ENCODE data around the gene NBAS. TPM values are rescaled to one million over a fixed set of nuclear protein-coding genes. Genes with fewer than 3 reads are reported as not detected.

Gene NBAS
- total RNA-seq, 1 experiment from 2014 or later: 32.5 TPM

DNA sequence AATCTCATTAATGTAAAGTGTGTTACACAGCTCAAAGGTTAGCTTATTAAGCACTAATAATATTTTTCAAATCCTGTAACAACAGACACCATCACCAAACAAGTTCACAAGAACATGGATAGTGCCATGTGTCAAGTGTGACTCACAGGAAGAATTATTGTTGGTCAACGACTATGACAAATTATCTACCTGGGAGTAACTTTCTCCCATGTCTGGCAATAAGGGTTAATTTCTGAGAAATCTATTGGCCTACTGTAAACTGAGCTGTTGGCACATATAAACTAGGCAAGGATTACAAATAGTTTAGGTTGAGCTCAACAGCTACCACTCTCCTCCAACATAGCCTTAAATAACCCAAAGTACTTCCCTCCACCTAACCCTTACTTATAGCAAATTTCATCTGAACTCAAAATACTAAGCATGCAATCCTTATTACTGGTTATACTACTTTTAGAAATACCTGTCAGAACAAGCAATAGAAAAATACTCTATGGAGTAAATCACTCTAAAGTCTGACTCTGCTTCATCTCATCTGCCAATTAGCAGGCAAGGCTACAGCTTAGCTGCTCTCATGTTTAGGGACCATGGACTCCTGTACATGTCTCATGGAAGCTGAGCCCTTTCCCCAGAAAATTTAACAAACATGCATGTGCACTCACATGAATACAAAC is 223.0 kb downstream of the NBAS start:
- Histone ChIP-seq H3K27ac (ENCODE audit: insufficient read length, low read depth, low read length) (no peak overlapping the region), H4K8ac (replicated peaks; ENCODE audit: insufficient read length, low read depth, low read length) (no peak overlapping the region), H4K91ac (ENCODE audit: insufficient read length, low read depth, low read length) (no peak overlapping the region), H2BK5ac (ENCODE audit: insufficient read length, low read length) (no peak overlapping the region), H4K20me1 (ENCODE audit: control insufficient read depth, insufficient read depth, insufficient read length) (no peaks in the 10 kb centered on the region), H2BK120ac (ENCODE audit: low read depth, low read length, poor library complexity, severe bottlenecking) (no peak overlapping the region), H3K4ac (ENCODE audit: low read depth, low read length) (no peak overlapping the region), H3K27me3 (ENCODE audit: insufficient read depth, low read length) (no peaks in the 10 kb centered on the region), H3K9me3 (ENCODE audit: control insufficient read depth, low read depth, low read length) (no peaks in the 10 kb centered on the region), H2BK20ac (ENCODE audit: low read depth, low read length, poor library complexity, severe bottlenecking) (no peak overlapping the region), H3K79me2 (ENCODE audit: insufficient read depth, low read length) (no peaks in the 10 kb centered on the region), H3T11ph (ENCODE audit: low read length) (no peak overlapping the region), H2BK12ac (ENCODE audit: insufficient read length, low read depth, low read length) (no peak overlapping the region), H2AFZ (ENCODE audit: low read length) (no peak overlapping the region), H3K9ac (ENCODE audit: extremely low read depth, insufficient read length, low read length) (no peak overlapping the region), H4K5ac (ENCODE audit: insufficient read length, low read depth, low read length) (no peak overlapping the region), H3K4me1 (ENCODE audit: insufficient read depth, low read length) (no peaks in the 10 kb centered on the region), H3K23me2 (ENCODE audit: insufficient read length, low read depth, low read length, poor library complexity, severe bottlenecking) (no peaks in the 10 kb centered on the region), H3K18ac (ENCODE audit: insufficient read length, low read depth, low read length) (no peak overlapping the region), H2BK15ac (ENCODE audit: low read depth, low read length) (no peak overlapping the region), H2AK5ac (ENCODE audit: insufficient read length, low read length) (no peak overlapping the region), H3K14ac (ENCODE audit: insufficient read depth, low read length) (no peak overlapping the region), H3K23ac (ENCODE audit: insufficient read length, low read depth, low read length) (no peak overlapping the region), H3K79me1 (ENCODE audit: insufficient read depth, low read depth, low read length, poor library complexity, severe bottlenecking) (no peaks in the 10 kb centered on the region), H3K4me2 (ENCODE audit: insufficient read depth, insufficient read length, low read length) (no peak overlapping the region), H3K56ac (ENCODE audit: insufficient read length, low read depth, low read length) (no peak overlapping the region)
- DNase-seq: no peak
- TF ChIP-seq, protein P1, sequence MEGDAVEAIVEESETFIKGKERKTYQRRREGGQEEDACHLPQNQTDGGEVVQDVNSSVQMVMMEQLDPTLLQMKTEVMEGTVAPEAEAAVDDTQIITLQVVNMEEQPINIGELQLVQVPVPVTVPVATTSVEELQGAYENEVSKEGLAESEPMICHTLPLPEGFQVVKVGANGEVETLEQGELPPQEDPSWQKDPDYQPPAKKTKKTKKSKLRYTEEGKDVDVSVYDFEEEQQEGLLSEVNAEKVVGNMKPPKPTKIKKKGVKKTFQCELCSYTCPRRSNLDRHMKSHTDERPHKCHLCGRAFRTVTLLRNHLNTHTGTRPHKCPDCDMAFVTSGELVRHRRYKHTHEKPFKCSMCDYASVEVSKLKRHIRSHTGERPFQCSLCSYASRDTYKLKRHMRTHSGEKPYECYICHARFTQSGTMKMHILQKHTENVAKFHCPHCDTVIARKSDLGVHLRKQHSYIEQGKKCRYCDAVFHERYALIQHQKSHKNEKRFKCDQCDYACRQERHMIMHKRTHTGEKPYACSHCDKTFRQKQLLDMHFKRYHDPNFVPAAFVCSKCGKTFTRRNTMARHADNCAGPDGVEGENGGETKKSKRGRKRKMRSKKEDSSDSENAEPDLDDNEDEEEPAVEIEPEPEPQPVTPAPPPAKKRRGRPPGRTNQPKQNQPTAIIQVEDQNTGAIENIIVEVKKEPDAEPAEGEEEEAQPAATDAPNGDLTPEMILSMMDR (conservative IDR thresholded peaks at IDR 0.05): no peak
- no peak overlapping the region for H3K4me3 Mint-ChIP-seq
- WGBS (ENCODE audit: extremely low coverage, insufficient read length, low lambda C conversion rate): no CpG with 5 or more reads among the region's 1 CpG
- no peaks in the 10 kb centered on the region; a peak in 1 of 7 replicates for H3K36me3 Mint-ChIP-seq (ENCODE audit: insufficient read depth in 1 of 3, low read depth in 3 of 3)
- H3K4me1 Mint-ChIP-seq: peaks cover 1 to 5% of the 10 kb centered on the region in 2 experiments; a peak in 3 of 4 replicates
- no peaks in the 10 kb centered on the region for H3K27me3 Mint-ChIP-seq (ENCODE audit: low read depth)
- H3K27ac Mint-ChIP-seq: no peak overlapping the region
- no peaks in the 10 kb centered on the region for H3K9me3 Mint-ChIP-seq
